ENCODE data around the gene ELFN2.

DNA sequence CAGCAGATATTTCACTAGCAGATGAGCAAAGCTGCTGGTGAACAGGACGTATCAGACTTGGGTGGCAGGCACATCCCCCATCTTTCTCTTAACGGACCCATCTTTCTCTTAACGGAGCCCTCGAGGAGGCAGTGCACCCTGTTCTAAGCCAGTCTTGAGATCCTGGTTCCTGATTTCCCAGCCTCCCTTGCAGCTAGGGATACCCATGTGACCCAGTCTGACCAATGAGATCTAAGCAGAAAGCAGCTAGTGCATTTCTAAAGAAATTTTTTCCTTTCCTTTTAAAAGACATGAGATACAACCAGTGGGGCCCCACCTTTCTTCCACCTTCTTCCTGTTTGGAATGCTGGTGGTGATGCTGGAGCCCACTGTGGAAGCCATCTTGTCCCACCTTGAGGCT, 13.6 kb upstream of the ELFN2 start:
- TF ChIP-seq CTCF (IDR thresholded peaks at IDR 0.05): no peak
- TF ChIP-seq POLR2A (IDR thresholded peaks at IDR 0.05): no peak
